Liver (tissue), 9 donors: ENCODE results near the gene MSH5. TPM values are rescaled to one million over a fixed set of nuclear protein-coding genes. Genes with fewer than 3 reads are reported as not detected.

Experiments
- DNase-seq: peaks from one replicate; pipeline ENCODE4 v3.0.0-alpha.2; 2017; ENCODE audit warnings: low spot score
- H3K27ac ChIP-seq, 2 donors: one replicate each; pipeline ENCODE4 v1.7.0; 2013; ENCODE audit warnings: inconsistent platforms in 2 of 2, low read length in 2 of 2, control low read depth in 1 of 2, low read depth in 1 of 2, mild to moderate bottlenecking in 1 of 2
- H3K27me3 ChIP-seq, 4 donors: one replicate each; pipeline versions ENCODE4 v1.6.1 to v1.7.0; 2013; ENCODE audit warnings: low read length in 3 of 4, inconsistent platforms in 1 of 4, mild to moderate bottlenecking in 1 of 4, moderate library complexity in 1 of 4; ENCODE audit not compliant: control insufficient read depth in 4 of 4, insufficient read depth in 4 of 4
- H3K36me3 ChIP-seq, 4 donors: one replicate each; pipeline versions ENCODE4 v1.6.1 to v1.7.0; 2013; ENCODE audit warnings: low read length in 3 of 4, mild to moderate bottlenecking in 3 of 4, low read depth in 1 of 4, moderate library complexity in 1 of 4; ENCODE audit not compliant: control insufficient read depth in 4 of 4, insufficient read depth in 3 of 4
- H3K4me1 ChIP-seq, 4 donors: one replicate each; pipeline versions ENCODE4 v1.6.1 to v1.7.0; 2013; ENCODE audit warnings: low read length in 3 of 4, mild to moderate bottlenecking in 3 of 4, moderate library complexity in 1 of 4; ENCODE audit not compliant: control insufficient read depth in 4 of 4, insufficient read depth in 4 of 4
- H3K4me3 ChIP-seq, 3 donors: one replicate each; pipeline versions ENCODE4 v1.6.1 to v1.7.0; 2013; ENCODE audit warnings: low read length in 3 of 3, control low read depth in 1 of 3, low read depth in 1 of 3, mild to moderate bottlenecking in 1 of 3
- H3K9ac ChIP-seq, 2 donors: one replicate each; pipeline ENCODE4 v1.7.0; 2013; ENCODE audit warnings: low read length in 2 of 2, mild to moderate bottlenecking in 2 of 2, moderate library complexity in 2 of 2, control low read depth in 1 of 2, low read depth in 1 of 2
- H3K9me3 ChIP-seq, 4 donors: one replicate each; pipeline versions ENCODE4 v1.6.1 to v1.7.0; 2013; ENCODE audit warnings: low read length in 3 of 4; ENCODE audit not compliant: control insufficient read depth in 4 of 4
- EGR1 ChIP-seq, 2 donors: IDR thresholded peaks; 2 replicates each; pipeline ENCODE4 v1.6.1; 2016 to 2018; ENCODE audit warnings: antibody characterized with exemption in 2 of 2, low read depth in 2 of 2
- FOXA1 ChIP-seq: IDR thresholded peaks from 2 replicates; pipeline ENCODE4 v1.6.1; 2016; ENCODE audit warnings: antibody characterized with exemption
- FOXA2 ChIP-seq: IDR thresholded peaks from 2 replicates; pipeline ENCODE4 v1.6.1; 2016; ENCODE audit warnings: antibody characterized with exemption
- GABPA ChIP-seq, 2 donors: IDR thresholded peaks in 1 of 2; conservative IDR thresholded peaks in 1 of 2; 2 replicates each; pipeline ENCODE4 v1.6.1; 2016; ENCODE audit warnings: antibody characterized with exemption in 2 of 2, mild to moderate bottlenecking in 1 of 2, moderate library complexity in 1 of 2
- HNF4A ChIP-seq, 2 donors: conservative IDR thresholded peaks; 2 replicates each; pipeline ENCODE4 v1.6.1; 2016; ENCODE audit warnings: antibody characterized with exemption in 2 of 2, mild to moderate bottlenecking in 2 of 2
- HNF4G ChIP-seq: IDR thresholded peaks from 2 replicates; pipeline ENCODE4 v1.6.1; 2016; ENCODE audit warnings: antibody characterized with exemption
- JUND ChIP-seq, 2 donors: IDR thresholded peaks; 2 replicates each; pipeline ENCODE4 v1.6.1; 2016; ENCODE audit warnings: antibody characterized with exemption in 2 of 2
- NR2F2 ChIP-seq: IDR thresholded peaks from 2 replicates; pipeline ENCODE4 v1.6.1; 2016; ENCODE audit warnings: antibody characterized with exemption
- RAD21 ChIP-seq, 2 donors: IDR thresholded peaks; 2 replicates each; pipeline ENCODE4 v1.6.1; 2016; ENCODE audit warnings: antibody characterized with exemption in 2 of 2, mild to moderate bottlenecking in 2 of 2
- REST ChIP-seq: IDR thresholded peaks from 2 replicates; pipeline ENCODE4 v1.6.1; 2016; ENCODE audit warnings: antibody characterized with exemption, mild to moderate bottlenecking
- RXRA ChIP-seq, 2 donors: IDR thresholded peaks; 2 replicates each; pipeline ENCODE4 v1.6.1; 2017 to 2018; ENCODE audit warnings: antibody characterized with exemption in 2 of 2, mild to moderate bottlenecking in 1 of 2
- SP1 ChIP-seq: IDR thresholded peaks from 2 replicates; pipeline ENCODE4 v1.6.1; 2018; ENCODE audit warnings: antibody characterized with exemption, mild to moderate bottlenecking
- TAF1 ChIP-seq: conservative IDR thresholded peaks from 2 replicates; pipeline ENCODE4 v1.6.1; 2016; ENCODE audit warnings: antibody characterized with exemption, mild to moderate bottlenecking
- YY1 ChIP-seq: IDR thresholded peaks from 2 replicates; pipeline ENCODE4 v1.6.1; 2016; ENCODE audit warnings: antibody characterized with exemption, mild to moderate bottlenecking
- WGBS: extraction: QIAGEN DNeasy Blood & Tissue Kit; methylation state at CpG from one replicate; pipeline ENCODE4 v1.1.7; 2013; 5-methylcytosine and 5-hydroxymethylcytosine counted together
- polyA plus RNA-seq, 2 donors: library from polyadenylated mRNA; stranded (reverse) in 1 of 2; unstranded in 1 of 2; fragments of 200-250 nt in 1 of 2; fragments of >200 nt in 1 of 2; fragmentation: Nextera tagmentation in 1 of 2; extraction: Ambion mirVana in 1 of 2; gene quantifications; one replicate each; pipeline versions ENCODE4 v1.2.1 to v1.2.3, GENCODE V29; 2013 to 2015
- total RNA-seq, 2 donors: library from RNA; depleted of rRNA; stranded (reverse); fragments of >200 nt; gene quantifications; one replicate each; pipeline ENCODE4 v1.2.3, GENCODE V29; 2014
- TF ChIP-seq, protein P1 (sequence below): IDR thresholded peaks from 2 replicates; pipeline ENCODE4 v1.6.1; 2016; ENCODE audit warnings: antibody characterized with exemption
- TF ChIP-seq, protein P2 (sequence below): IDR thresholded peaks from 2 replicates; pipeline ENCODE4 v1.6.1; 2016; ENCODE audit warnings: antibody characterized with exemption
- TF ChIP-seq, protein P3 (sequence below): fragments of 150-350 bp; IDR thresholded peaks from 2 replicates; pipeline ENCODE4 v1.5.1; 2017; ENCODE audit warnings: improper control_type of control experiment, low read depth, low read length; ENCODE audit not compliant: missing input control
- TF ChIP-seq, protein P4 (sequence below): IDR thresholded peaks from 2 replicates; pipeline ENCODE4 v1.6.1; 2016; ENCODE audit warnings: antibody characterized with exemption
- donor health status: healthy.
- donor health status: healthy.
- donor health status: healthy.
- donor health status: healthy.
- donor health status: healthy.

MSH5 gene
- total and polyA plus RNA-seq, 4 donors: 1.2 to 6.4 (median 4.0) TPM

DNA sequence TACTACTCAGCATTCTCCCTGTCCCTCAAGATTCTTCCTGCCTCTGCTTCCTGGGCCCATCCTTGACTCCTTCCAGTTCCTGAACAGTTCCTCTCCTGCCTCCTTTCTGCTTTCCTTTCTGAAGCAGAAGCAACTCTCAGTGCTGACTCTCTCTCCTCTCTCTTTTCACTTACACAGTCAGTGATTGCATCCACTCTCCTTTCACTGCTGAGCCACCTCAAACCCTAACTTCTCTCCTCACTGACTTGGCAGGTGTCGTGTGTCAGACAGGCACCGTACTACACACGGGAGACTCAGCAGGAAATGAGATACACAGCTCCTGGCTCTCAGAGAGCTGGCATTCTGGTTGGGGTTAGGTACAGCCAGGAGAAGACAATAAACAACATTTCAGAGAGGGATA is 42.2 kb upstream of the MSH5 start:
- H3K9ac ChIP-seq: no peak overlapping the region

More for the DNA sequence above, 42.2 kb upstream of the MSH5 start:
- Histone ChIP-seq H3K4me3 (no peak overlapping the region), H3K27ac (no peak overlapping the region), H3K9me3 (no peaks in the 10 kb centered on the region), H3K4me1 (peaks cover 0 to 17% (median 14%) of the 10 kb centered on the region in 4 donors), H3K36me3 (peaks cover 8 to 36% (median 21%) of the 10 kb centered on the region in 4 donors), H3K27me3 (no peaks in the 10 kb centered on the region)
- no peak for DNase-seq
- TF ChIP-seq NR2F2 (no peak), YY1 (no peak), FOXA2 (no peak), RXRA (IDR thresholded peaks at IDR 0.05) (no peak), JUND (IDR thresholded peaks at IDR 0.05) (no peak), FOXA1 (no peak), GABPA (IDR thresholded peaks at IDR 0.05 in 1 of 2, conservative IDR thresholded peaks at IDR 0.05 in 1 of 2) (no peak), TAF1 (no peak), EGR1 (IDR thresholded peaks at IDR 0.05; ENCODE audit: low read depth in 2 of 2) (no peak), RAD21 (IDR thresholded peaks at IDR 0.05) (no peak), HNF4G (no peak), REST (no peak), SP1 (no peak), HNF4A (conservative IDR thresholded peaks at IDR 0.05) (no peak)
- TF ChIP-seq, protein P1, sequence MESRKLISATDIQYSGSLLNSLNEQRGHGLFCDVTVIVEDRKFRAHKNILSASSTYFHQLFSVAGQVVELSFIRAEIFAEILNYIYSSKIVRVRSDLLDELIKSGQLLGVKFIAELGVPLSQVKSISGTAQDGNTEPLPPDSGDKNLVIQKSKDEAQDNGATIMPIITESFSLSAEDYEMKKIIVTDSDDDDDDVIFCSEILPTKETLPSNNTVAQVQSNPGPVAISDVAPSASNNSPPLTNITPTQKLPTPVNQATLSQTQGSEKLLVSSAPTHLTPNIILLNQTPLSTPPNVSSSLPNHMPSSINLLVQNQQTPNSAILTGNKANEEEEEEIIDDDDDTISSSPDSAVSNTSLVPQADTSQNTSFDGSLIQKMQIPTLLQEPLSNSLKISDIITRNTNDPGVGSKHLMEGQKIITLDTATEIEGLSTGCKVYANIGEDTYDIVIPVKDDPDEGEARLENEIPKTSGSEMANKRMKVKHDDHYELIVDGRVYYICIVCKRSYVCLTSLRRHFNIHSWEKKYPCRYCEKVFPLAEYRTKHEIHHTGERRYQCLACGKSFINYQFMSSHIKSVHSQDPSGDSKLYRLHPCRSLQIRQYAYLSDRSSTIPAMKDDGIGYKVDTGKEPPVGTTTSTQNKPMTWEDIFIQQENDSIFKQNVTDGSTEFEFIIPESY: no peak
- TF ChIP-seq, protein P2, sequence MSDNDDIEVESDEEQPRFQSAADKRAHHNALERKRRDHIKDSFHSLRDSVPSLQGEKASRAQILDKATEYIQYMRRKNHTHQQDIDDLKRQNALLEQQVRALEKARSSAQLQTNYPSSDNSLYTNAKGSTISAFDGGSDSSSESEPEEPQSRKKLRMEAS: no peak
- TF ChIP-seq, protein P3, sequence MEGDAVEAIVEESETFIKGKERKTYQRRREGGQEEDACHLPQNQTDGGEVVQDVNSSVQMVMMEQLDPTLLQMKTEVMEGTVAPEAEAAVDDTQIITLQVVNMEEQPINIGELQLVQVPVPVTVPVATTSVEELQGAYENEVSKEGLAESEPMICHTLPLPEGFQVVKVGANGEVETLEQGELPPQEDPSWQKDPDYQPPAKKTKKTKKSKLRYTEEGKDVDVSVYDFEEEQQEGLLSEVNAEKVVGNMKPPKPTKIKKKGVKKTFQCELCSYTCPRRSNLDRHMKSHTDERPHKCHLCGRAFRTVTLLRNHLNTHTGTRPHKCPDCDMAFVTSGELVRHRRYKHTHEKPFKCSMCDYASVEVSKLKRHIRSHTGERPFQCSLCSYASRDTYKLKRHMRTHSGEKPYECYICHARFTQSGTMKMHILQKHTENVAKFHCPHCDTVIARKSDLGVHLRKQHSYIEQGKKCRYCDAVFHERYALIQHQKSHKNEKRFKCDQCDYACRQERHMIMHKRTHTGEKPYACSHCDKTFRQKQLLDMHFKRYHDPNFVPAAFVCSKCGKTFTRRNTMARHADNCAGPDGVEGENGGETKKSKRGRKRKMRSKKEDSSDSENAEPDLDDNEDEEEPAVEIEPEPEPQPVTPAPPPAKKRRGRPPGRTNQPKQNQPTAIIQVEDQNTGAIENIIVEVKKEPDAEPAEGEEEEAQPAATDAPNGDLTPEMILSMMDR: no peak
- TF ChIP-seq, protein P4, sequence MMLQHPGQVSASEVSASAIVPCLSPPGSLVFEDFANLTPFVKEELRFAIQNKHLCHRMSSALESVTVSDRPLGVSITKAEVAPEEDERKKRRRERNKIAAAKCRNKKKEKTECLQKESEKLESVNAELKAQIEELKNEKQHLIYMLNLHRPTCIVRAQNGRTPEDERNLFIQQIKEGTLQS: no peak
- 77% methylated on average over 3 of the region's 3 CpGs for WGBS
